Common myeloid progenitor, CD34-positive (primary cell): ENCODE measurements around the gene TLCD2.
A peak's percentile ranks its signal among the peaks of the same experiment; 100 is the strongest.

Experiments
- CTCF ChIA-PET: fragments of 350-600 bp; sonication (Branson Sonifier 250); formaldehyde crosslinking; loops from one replicate; lab custom pipeline; 2021; ENCODE audit warnings: antibody characterized with exemption; lab: Charles Lee
- POLR2A ChIA-PET: fragments of 350-600 bp; sonication (Branson Sonifier 250); formaldehyde crosslinking; loops from one replicate; lab custom pipeline; 2021; ENCODE audit warnings: antibody characterized with exemption; lab: Charles Lee
- DNase-seq, 3 donors: peaks; one replicate each; pipeline versions ENCODE4 v3.0.0 to v3.0.0-alpha.2; 2013
- H3K27ac ChIP-seq, 2 experiments: 1 replicate in 1 of 2; 2 replicates in 1 of 2; pipeline ENCODE4 v1.7.0; 2013; ENCODE audit warnings: inconsistent platforms in 2 of 2, low read length in 2 of 2, mild to moderate bottlenecking in 2 of 2, low read depth in 1 of 2, moderate library complexity in 1 of 2; ENCODE audit not compliant: severe bottlenecking in 2 of 2, insufficient read depth in 1 of 2, poor library complexity in 1 of 2
- H3K27me3 ChIP-seq, 5 experiments: replicated peaks in 2 of 5; 1 replicate in 3 of 5; 2 replicates in 2 of 5; pipeline versions ENCODE4 v1.6.1 to v1.7.0; 2013; ENCODE audit warnings: low read length in 4 of 5, mild to moderate bottlenecking in 2 of 5, moderate library complexity in 2 of 5, inconsistent platforms in 1 of 5; ENCODE audit not compliant: insufficient read depth in 5 of 5, control insufficient read depth in 4 of 5
- H3K36me3 ChIP-seq, 4 experiments: 1 replicate in 2 of 4; 2 replicates in 2 of 4; pipeline versions ENCODE4 v1.6.1 to v1.7.0; 2013; ENCODE audit warnings: low read length in 3 of 4, control low read depth in 1 of 4, mild to moderate bottlenecking in 1 of 4; ENCODE audit not compliant: control insufficient read depth in 4 of 4, insufficient read depth in 4 of 4
- H3K4me1 ChIP-seq, 4 experiments: 1 replicate in 3 of 4; 2 replicates in 1 of 4; pipeline versions ENCODE4 v1.6.1 to v1.7.1; 2013; ENCODE audit warnings: low read length in 3 of 4, mild to moderate bottlenecking in 3 of 4, control low read depth in 1 of 4, inconsistent platforms in 1 of 4, moderate library complexity in 1 of 4; ENCODE audit not compliant: control insufficient read depth in 4 of 4, insufficient read depth in 4 of 4; ENCODE audit errors: control extremely low read depth in 1 of 4
- H3K4me3 ChIP-seq, 7 experiments: 1 replicate in 4 of 7; 2 replicates in 3 of 7; pipeline versions ENCODE4 v1.5.1 to v1.7.0; 2013; ENCODE audit warnings: mild to moderate bottlenecking in 7 of 7, low read length in 6 of 7, moderate library complexity in 6 of 7, inconsistent platforms in 2 of 7, low read depth in 2 of 7, control low read depth in 1 of 7; ENCODE audit not compliant: insufficient read depth in 4 of 7, control insufficient read depth in 1 of 7; ENCODE audit errors: extremely low read depth in 1 of 7
- H3K9me3 ChIP-seq, 5 experiments: 1 replicate in 4 of 5; 2 replicates in 1 of 5; pipeline versions ENCODE4 v1.6.1 to v1.7.1; 2013; ENCODE audit warnings: low read length in 4 of 5, mild to moderate bottlenecking in 2 of 5, inconsistent platforms in 1 of 5, low read depth in 1 of 5, moderate library complexity in 1 of 5; ENCODE audit not compliant: control insufficient read depth in 4 of 5, insufficient read depth in 2 of 5; ENCODE audit errors: control extremely low read depth in 1 of 5
- WGBS: methylation state at CpG from one replicate; pipeline ENCODE4 v1.1.5; 2013; ENCODE audit not compliant: insufficient coverage; 5-methylcytosine and 5-hydroxymethylcytosine counted together

Gene TLCD2

DNA sequence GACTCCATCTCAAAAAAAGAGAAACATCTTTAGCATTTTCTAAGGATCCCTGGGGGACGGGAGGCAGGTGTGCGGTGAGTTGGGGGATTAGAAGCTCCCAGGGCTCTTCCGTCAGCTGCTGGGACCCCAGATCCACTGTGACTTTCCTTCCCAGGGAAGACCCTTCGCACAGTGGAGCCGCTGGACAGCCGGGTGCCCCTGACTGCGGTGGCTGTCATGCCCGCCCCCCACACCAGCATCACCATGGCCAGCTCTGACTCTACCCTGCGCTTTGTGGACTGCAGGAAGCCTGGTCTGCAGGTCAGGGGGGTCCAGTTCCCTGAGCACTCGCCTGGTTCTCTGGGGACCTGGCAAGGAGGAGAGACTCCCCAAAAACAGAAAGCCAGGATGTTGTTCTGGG lies 25.2 kb upstream of the TLCD2 start:
- peaks cover 0 to 2% (median 0%) of the 10 kb centered on the region in 5 experiments for H3K9me3 ChIP-seq
- ChIA-PET CTCF (no interaction called here), POLR2A (no interaction called here)
- no peak for DNase-seq
- no peaks in the 10 kb centered on the region for H3K27me3 ChIP-seq
- peaks cover 5 to 57% (median 47%) of the 10 kb centered on the region in 4 experiments for H3K36me3 ChIP-seq
- peaks cover 0 to 8% (median 0%) of the 10 kb centered on the region in 4 experiments for H3K4me1 ChIP-seq
- H3K4me3 ChIP-seq = no peak overlapping the region
- WGBS = 94% methylated on average over 8 of the region's 10 CpGs
- no peak overlapping the region for H3K27ac ChIP-seq

- DNase-seq = no peak
- CTCF ChIA-PET = no interaction called here
- Histone ChIP-seq H3K9me3 (peaks cover 0 to 2% (median 0%) of the 10 kb centered on the region in 5 experiments), H3K36me3 (peaks cover 5 to 63% (median 51%) of the 10 kb centered on the region in 4 experiments), H3K27ac (no peak overlapping the region), H3K4me3 (no peak overlapping the region), H3K27me3 (no peaks in the 10 kb centered on the region), H3K4me1 (peaks cover 0 to 8% (median 0%) of the 10 kb centered on the region in 4 experiments)
- WGBS = 97% methylated on average over 38 of the region's 38 CpGs
- POLR2A ChIA-PET = no interaction called here
These were observed 23.6 kb upstream of the TLCD2 start for GRCh38 chr17:1733759-1734158.

DNA sequence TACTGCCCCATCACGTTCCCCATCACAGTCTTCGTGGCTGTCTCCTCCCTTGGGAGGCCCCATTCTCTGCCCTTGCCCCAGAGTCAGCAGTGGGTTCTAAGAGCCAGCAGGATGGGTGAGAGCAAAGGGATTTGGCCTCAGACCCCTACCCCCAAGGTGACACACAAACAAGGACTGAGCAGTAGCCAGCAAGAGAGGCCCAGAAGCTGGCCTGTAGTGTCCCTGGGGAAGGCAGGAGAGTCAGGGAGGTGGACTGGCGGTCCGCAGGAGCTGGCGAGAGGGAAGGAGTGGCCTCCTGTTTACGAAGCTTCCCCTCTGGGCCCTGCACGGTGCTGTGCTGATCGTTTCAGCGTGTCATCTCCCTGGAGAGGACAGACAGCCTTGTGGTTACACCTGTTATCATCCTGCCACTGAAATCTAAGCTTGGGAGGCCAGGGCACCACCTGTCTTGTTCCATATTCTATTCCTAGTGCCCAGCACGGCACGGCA lies 22.7 kb upstream of the TLCD2 start:
- no peak for DNase-seq
- Histone ChIP-seq H3K27me3 (no peaks in the 10 kb centered on the region), H3K36me3 (peaks cover 5 to 65% (median 50%) of the 10 kb centered on the region in 4 experiments), H3K27ac (no peak overlapping the region), H3K4me1 (peaks cover 0 to 8% (median 0%) of the 10 kb centered on the region in 4 experiments), H3K4me3 (no peak overlapping the region), H3K9me3 (no peaks in the 10 kb centered on the region)
- WGBS = 85% methylated on average over 10 of the region's 11 CpGs
- ChIA-PET CTCF (no interaction called here), POLR2A (no interaction called here)

- no peaks in the 10 kb centered on the region for H3K27me3 ChIP-seq
- H3K9me3 ChIP-seq = no peaks in the 10 kb centered on the region
- H3K4me3 ChIP-seq = no peak overlapping the region
- H3K4me1 ChIP-seq = peaks cover 0 to 8% (median 0%) of the 10 kb centered on the region in 4 experiments
- no peak for DNase-seq
- ChIA-PET CTCF (interaction anchor here (1.0 to 1.4 kb wide), 2 partner anchors 11 to 50 kb away, joined by 3 to 5 read pairs; no protein-coding TSS in a partner anchor), POLR2A (no interaction called here)
- 100% methylated on average over 19 of the region's 22 CpGs for WGBS
- no peak overlapping the region for H3K27ac ChIP-seq
- peaks cover 5 to 65% (median 49%) of the 10 kb centered on the region in 4 experiments for H3K36me3 ChIP-seq
These were observed 22.2 kb upstream of the TLCD2 start for GRCh38 chr17:1732241-1732832.

- H3K4me1 ChIP-seq = peaks cover 0 to 4% (median 0%) of the 10 kb centered on the region in 4 experiments
- CTCF ChIA-PET = interaction anchor here (1.0 to 1.4 kb wide), 3 partner anchors 10 to 52 kb away, joined by 3 to 6 read pairs (median 5); no protein-coding TSS in a partner anchor
- H3K27ac ChIP-seq = peak overlapping the region in 1 of 2 experiments; percentile 34
- no peak overlapping the region for H3K4me3 ChIP-seq
- H3K36me3 ChIP-seq = peaks cover 5 to 66% (median 49%) of the 10 kb centered on the region in 4 experiments
- POLR2A ChIA-PET = no interaction called here
- H3K27me3 ChIP-seq = no peaks in the 10 kb centered on the region
- WGBS = 96% methylated on average over 4 of the region's 10 CpGs
- no peaks in the 10 kb centered on the region for H3K9me3 ChIP-seq
- no peak for DNase-seq
These were observed 21.0 kb upstream of the TLCD2 start for GRCh38 chr17:1731194-1731506.

GRCh38 chr17:1730326-1731193 lies 20.4 kb upstream of the TLCD2 start:
- peak overlapping the region in 1 of 2 experiments; percentile 34 for H3K27ac ChIP-seq
- DNase-seq = peak; percentile 36 to 74 (median 55)
- ChIA-PET POLR2A (no interaction called here), CTCF (interaction anchor here (1.0 to 1.4 kb wide), 4 partner anchors 9 to 81 kb away, joined by 3 to 6 read pairs (median 4); partner anchors contain the start of gene RILP)
- peaks cover 5 to 67% (median 47%) of the 10 kb centered on the region in 4 experiments for H3K36me3 ChIP-seq
- no peaks in the 10 kb centered on the region for H3K27me3 ChIP-seq
- no peak overlapping the region for H3K4me3 ChIP-seq
- H3K9me3 ChIP-seq = no peaks in the 10 kb centered on the region
- 97% methylated on average over 27 of the region's 40 CpGs for WGBS
- peaks cover 0 to 9% (median 1%) of the 10 kb centered on the region in 4 experiments for H3K4me1 ChIP-seq
